HL-60/S4 treated with retinoic acid at 250 ng/mL for 4 days and 3 days (cell line): ENCODE results near the gene SLC25A42.
"Not testable (repeated sequence)": the region's sequence is repeated elsewhere in the genome, so short reads cannot be mapped to it uniquely, and the experiment has no call there.

Experiments used
- in situ Hi-C: fragments of 300-500 bp; cut with MboI; formaldehyde crosslinking; loops from 2 replicates; pipeline ENCODE4 v1.7.0; 2022; ENCODE audit warnings: low sequenced_read_pairs

SLC25A42 gene

GRCh38 chr19:19123386-19123785, 59.6 kb downstream of the SLC25A42 start:
- in situ Hi-C loops: no loop called here

- in situ Hi-C loops: no loop called here
These were observed 62.3 kb downstream of the SLC25A42 start for GRCh38 chr19:19126102-19126501.

- in situ Hi-C loops: no loop called here
These were observed 68.2 kb downstream of the SLC25A42 start for GRCh38 chr19:19131989-19132388.

- in situ Hi-C loops: no loop called here
These were observed 69.1 kb downstream of the SLC25A42 start for GRCh38 chr19:19132912-19133311.

DNA sequence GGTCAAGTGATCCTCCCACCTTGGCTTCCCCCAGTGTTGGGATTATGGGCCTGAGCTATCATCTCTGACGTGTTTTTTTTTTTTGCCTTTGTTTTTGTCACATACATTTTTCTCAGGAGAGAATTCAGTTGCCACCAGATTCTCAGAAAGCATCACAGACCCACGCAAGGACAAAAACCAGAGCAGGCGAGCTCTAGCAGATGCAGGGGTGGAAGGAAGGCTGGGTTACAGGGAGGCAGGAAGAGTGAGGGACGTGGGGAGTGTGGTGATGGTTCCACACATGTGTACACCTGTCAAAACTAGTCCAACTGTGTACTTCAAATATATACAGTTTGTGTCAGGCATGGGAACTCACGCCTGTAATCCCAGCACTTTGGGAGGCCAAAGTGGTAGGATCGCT, 70.2 kb downstream of the SLC25A42 start:
- in situ Hi-C loops: no loop called here

DNA sequence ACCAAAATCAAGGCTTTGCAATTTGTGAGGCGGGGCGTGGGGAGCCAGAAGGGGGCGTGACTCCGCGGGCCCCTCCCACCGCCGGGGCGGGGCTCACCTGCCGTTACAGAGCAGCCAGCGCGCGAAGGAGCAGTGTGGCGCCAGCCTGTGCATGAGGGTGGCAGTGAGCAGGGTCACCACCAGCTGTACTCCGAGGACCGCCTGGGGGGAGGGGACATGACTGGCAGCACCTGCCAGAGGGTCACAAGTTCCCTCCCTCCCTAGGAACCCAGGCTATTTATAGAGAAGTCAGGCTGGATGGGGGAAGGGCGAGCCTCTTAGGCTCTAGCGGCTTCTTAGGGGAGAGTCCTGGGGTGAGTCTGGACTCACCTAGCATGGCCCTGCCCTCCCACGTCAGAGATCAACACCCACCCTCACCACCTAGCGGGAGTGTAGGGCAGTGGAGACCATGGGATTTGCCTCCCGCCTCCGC, 70.9 kb downstream of the SLC25A42 start:
- in situ Hi-C loops: no loop called here

- in situ Hi-C loops: not testable (repeated sequence)
These were observed 71.9 kb downstream of the SLC25A42 start for GRCh38 chr19:19135713-19136112.

GRCh38 chr19:19137556-19138108, 73.8 kb downstream of the SLC25A42 start:
- in situ Hi-C loops: no loop called here

DNA sequence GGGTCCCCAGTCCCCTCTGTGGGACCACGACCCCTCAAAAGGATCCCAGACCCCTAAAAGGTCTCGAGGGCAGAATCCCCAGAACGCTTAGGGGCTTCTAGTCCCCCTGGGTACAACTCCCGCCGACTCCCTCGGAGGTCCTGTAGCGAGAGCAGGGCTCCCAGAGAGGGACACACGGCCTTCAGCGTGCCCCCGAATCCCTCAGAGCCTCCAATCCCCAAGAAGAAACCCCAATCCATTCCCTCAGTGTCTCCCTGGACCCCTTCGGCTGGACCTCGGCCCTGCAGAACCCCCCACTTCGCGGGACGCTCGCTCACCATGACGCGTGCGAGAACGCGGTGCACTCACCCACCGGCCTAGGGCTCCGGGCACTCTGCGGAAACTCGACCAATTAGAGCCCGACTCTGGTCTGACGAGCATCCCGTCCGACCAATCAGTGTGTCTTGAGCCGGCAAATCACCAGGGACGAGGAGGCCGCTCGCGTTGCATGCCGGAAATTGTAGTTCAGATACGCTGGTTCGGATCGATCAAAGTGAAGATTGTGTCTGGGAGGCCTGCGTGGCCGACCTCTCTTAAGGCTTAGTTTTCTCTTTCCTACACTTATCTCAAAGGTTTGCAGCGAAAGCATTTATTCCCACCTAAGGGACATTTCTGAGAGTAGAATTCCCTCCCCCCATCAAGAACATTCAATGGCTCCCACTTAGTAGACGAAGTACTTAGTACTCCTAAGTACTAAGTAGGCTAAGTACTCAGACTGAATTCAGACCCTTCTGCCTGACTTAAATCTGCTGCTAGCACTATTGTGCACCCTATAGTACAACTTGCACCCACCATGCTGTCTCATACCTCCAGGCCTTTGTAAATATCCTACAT, 74.6 kb downstream of the SLC25A42 start, which contains the start of gene TMEM161A:
Gene TMEM161A, minus strand, starts transcription at position 370 of the 873 bp plus-strand sequence. Its CDS starts 50 bp downstream, at position 320.
- in situ Hi-C loops: no loop called here

GRCh38 chr19:19139876-19140229, 76.1 kb downstream of the SLC25A42 start:
- in situ Hi-C loops: loop anchor here (10.0 kb wide), 1 partner anchor 85 kb away; no protein-coding TSS in a partner anchor

- in situ Hi-C loops: loop anchor here (10.0 kb wide), 1 partner anchor 86 kb away; no protein-coding TSS in a partner anchor
These were observed 76.7 kb downstream of the SLC25A42 start for GRCh38 chr19:19140476-19140875.

GRCh38 chr19:19142347-19142746, 78.6 kb downstream of the SLC25A42 start:
- in situ Hi-C loops: loop anchor here (10.0 kb wide), 1 partner anchor 88 kb away; no protein-coding TSS in a partner anchor

DNA sequence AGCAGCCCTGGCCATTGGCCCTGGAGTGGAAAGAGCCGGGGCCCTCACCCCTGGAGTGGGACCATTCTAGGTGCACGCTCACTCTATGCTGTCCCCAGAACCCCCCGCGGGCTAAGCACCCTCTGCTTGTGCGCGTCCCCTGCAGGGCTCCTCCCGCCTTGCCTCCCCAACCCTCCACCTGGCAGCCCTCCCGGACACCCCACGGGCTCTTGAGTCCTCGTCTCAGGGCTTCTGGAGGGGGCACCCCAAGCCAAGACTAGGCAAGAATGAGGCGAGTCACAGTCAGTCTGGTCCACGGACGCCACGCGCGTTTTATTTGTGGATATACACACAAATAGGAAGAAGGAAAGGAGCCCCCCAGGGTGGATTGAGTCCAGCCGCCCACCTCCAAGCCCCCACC, 81.5 kb downstream of the SLC25A42 start:
- in situ Hi-C loops: loop anchor here (10.0 kb wide), 1 partner anchor 90 kb away; no protein-coding TSS in a partner anchor

DNA sequence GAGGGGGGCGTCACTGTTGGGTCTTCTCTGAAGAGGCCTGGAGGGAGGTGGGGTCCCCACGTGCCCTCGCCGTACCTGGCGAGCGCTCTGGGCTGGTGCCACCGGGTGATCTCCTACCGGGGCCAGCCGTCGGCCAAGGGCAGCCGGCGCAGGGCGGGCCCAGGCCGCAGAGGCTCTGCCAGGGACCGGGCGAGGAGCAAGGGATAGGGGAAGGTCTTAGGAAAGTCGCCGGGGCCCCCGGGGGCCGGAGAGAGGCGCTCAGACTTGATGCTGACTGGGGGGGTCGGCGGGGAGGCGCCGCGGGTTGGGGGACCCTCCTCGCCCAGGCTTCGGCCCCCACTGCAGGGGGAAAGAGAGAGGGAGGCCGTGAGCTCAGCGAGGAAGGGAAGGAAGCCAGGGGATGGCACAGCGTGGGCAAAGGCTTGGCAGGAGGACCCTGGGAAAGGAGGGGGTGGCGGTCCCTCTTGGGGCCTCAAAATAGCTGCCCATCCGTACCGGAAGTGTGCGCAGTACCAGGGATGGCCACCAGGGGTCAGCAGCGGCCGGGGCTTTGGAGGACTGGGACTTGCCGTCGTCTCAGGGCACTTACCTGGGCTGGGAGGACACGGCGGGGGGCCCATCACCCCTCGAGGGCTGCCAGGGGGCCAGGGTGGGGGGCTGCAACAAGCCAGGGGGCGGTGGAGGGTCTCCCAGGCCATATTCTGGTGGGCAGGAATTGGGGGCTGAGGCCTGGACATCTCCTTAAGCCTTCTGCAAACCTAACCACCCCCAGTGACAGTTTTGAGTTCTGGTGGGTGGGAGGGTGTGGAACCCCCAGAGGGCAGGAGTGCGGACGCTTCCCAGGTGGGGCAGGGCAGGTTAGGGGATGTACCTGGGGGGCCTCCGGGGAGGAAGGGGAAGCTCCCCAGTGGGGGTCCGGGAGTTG, 82.2 kb downstream of the SLC25A42 start:
- in situ Hi-C loops: loop anchor here (10.0 kb wide), 1 partner anchor 91 kb away; no protein-coding TSS in a partner anchor

DNA sequence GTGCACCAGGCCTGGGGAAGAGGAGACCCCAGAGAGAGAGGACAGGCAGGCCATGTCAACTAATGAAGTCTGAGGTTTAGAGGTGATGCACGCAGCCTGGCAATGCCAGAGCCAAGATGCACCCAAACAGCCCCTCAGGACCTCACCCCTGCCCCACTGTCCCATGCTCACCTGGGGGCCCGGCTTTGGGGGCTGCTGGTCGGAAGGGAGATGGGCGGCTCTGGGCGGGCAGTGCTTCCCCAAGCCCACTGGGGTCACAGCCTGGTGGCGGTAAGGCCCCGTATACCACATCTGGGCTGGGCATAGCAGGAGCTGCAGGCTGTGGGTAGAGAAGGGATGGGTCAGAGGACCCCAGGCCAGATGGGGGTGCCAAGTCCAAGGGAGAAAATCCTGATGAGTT, 83.1 kb downstream of the SLC25A42 start:
- in situ Hi-C loops: loop anchor here (10.0 kb wide), 1 partner anchor 92 kb away; no protein-coding TSS in a partner anchor

DNA sequence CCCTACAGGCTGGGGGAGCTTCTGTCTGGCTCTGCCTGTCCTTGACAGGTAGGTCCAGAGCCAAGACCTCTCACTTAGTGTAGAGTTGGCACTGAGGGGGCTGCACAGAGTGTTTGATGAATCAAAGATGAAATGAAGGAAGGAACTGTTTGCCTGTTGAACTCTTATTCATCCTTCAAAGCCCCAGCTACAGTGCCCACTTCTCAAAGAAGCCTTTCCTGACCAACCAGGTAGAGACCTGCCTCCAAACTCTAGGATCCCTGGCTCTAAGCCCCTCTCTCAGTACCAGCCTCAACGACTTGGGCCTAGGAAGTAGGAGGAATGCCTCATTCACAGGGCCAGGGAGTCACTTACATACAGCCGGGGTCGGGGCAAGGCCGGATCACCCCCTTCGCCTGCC, 83.5 kb downstream of the SLC25A42 start:
- in situ Hi-C loops: loop anchor here (10.0 kb wide), 1 partner anchor 93 kb away; no protein-coding TSS in a partner anchor

- in situ Hi-C loops: loop anchor here (10.0 kb wide), 1 partner anchor 94 kb away; no protein-coding TSS in a partner anchor
These were observed 84.7 kb downstream of the SLC25A42 start for GRCh38 chr19:19148504-19148903.

DNA sequence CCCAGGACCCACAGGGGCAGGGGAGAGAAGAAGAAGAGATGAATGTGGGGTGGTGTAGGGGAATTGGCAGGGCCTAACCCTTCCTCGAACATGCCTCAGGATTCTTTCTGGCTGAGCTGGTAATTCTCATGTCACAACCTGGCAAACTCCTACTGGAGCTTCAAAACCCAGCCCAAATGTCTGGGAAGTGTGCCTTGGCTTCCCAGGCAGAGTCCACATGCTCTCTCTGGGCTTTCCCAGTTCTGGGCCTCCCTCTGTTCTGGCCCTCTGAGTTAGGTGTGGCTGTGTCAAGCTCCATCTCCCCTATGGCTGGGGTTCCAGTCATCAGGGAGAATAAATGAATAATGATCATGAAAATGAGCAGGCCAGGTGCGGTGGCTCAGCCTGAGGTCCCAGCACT, 85.6 kb downstream of the SLC25A42 start:
- in situ Hi-C loops: loop anchor here (10.0 kb wide), 1 partner anchor 95 kb away; no protein-coding TSS in a partner anchor

- in situ Hi-C loops: loop anchor here (25.0 kb wide), 1 partner anchor 336 kb away; no protein-coding TSS in a partner anchor
These were observed 87.6 kb downstream of the SLC25A42 start for GRCh38 chr19:19151418-19151817.

GRCh38 chr19:19152668-19153384, 89.0 kb downstream of the SLC25A42 start:
- in situ Hi-C loops: loop anchor here (25.0 kb wide), 1 partner anchor 334 kb away; no protein-coding TSS in a partner anchor
